K562 (cell line): ENCODE results near the gene DHRS3. TPM values are rescaled to one million over a fixed set of nuclear protein-coding genes. Genes with fewer than 3 reads are reported as not detected.

Source experiments
- ATAC-seq: fragments of 200-7000 bp; cut with Tn5 transposase; 3 replicates; pipeline ENCODE4 v1.9.1; 2020; ENCODE audit warnings: moderate library complexity
- BruUV-seq: library from RNA; stranded (reverse); fragments of 400-500 nt; replicated peaks from 2 replicates; lab custom pipeline; 2021; lab: Mats Ljungman, UMichigan
- CTCF ChIA-PET: fragments of 300-600 bp; formaldehyde crosslinking; extraction: SDS; loops from one replicate; lab custom pipeline; 2021; ENCODE audit warnings: low intra/inter-chr PET ratio; lab: Yijun Ruan, JAX
- POLR2A ChIA-PET: fragments of 300-600, 350-650 bp; sonication (Branson Sonifier 250); formaldehyde crosslinking; extraction: SDS; loops from one replicate; lab custom pipeline; 2021; ENCODE audit warnings: antibody characterized with exemption, inconsistent platforms; lab: Yijun Ruan, JAX
- DNase-seq, 4 experiments: peaks; one replicate each; pipeline versions ENCODE4 v3.0.0 to v3.0.0-alpha.2; 2011 to 2018; ENCODE audit warnings: low spot score in 3 of 4, mixed read lengths in 3 of 4; ENCODE audit errors: extremely low read depth in 1 of 4
- FAIRE-seq: peaks from 2 replicates; lab custom pipeline; 2011; peaks lifted over from hg19 to GRCh38; lab: Jason Lieb, UNC
- H2AFZ ChIP-seq: 2 replicates; pipeline ENCODE4 v1.6.0; 2011; ENCODE audit warnings: low read depth, low read length, control low read depth, inconsistent platforms
- H3K27ac ChIP-seq: fragments of 200-600 bp; 3 replicates; pipeline ENCODE4 v1.8.0; 2011; ENCODE audit warnings: low read depth, mild to moderate bottlenecking, control low read depth, inconsistent platforms, low read length, moderate library complexity, mixed read lengths; ENCODE audit errors: extremely low read depth
- H3K27me3 ChIP-seq, 2 experiments: fragments of 300-600 bp in 1 of 2; 2 replicates in 1 of 2; 3 replicates in 1 of 2; pipeline versions ENCODE4 v1.6.0 to v1.8.0; 2011; ENCODE audit warnings: inconsistent platforms in 2 of 2, low read length in 2 of 2, mild to moderate bottlenecking in 1 of 2, mixed read lengths in 1 of 2, moderate library complexity in 1 of 2; ENCODE audit not compliant: control insufficient read depth in 2 of 2, insufficient read depth in 2 of 2
- H3K36me3 ChIP-seq: fragments of 300-600 bp; 3 replicates; pipeline ENCODE4 v1.8.0; 2011; ENCODE audit warnings: mild to moderate bottlenecking, low read length, inconsistent platforms; ENCODE audit not compliant: control insufficient read depth, insufficient read depth
- H3K4me1 ChIP-seq, 2 experiments: fragments of 200-600 bp in 1 of 2; replicated peaks in 1 of 2; 2 replicates in 1 of 2; 3 replicates in 1 of 2; pipeline versions ENCODE4 v1.5.1 to v1.8.0; 2011; ENCODE audit warnings: inconsistent platforms in 2 of 2, low read length in 2 of 2, mild to moderate bottlenecking in 1 of 2, mixed read lengths in 1 of 2, moderate library complexity in 1 of 2; ENCODE audit not compliant: control insufficient read depth in 2 of 2, insufficient read depth in 2 of 2
- H3K4me2 ChIP-seq: 2 replicates; pipeline ENCODE4 v1.6.1; 2011; ENCODE audit warnings: low read length, control low read depth, inconsistent platforms, mixed read lengths; ENCODE audit not compliant: insufficient read depth
- H3K4me3 ChIP-seq: fragments of 200-600 bp; sonication (generic), shearing (Covaris generic); 2 replicates; pipeline ENCODE4 v1.5.1; 2016; ENCODE audit warnings: control low read depth, inconsistent platforms
- H3K79me2 ChIP-seq: fragments of 200-600 bp; 3 replicates; pipeline ENCODE4 v1.8.0; 2011; ENCODE audit warnings: low read length, inconsistent platforms; ENCODE audit not compliant: control insufficient read depth, insufficient read depth
- H3K9ac ChIP-seq, 2 experiments: 2 replicates each; pipeline versions ENCODE4 v1.6.0 to v1.6.1; 2011; ENCODE audit warnings: low read depth in 2 of 2, low read length in 2 of 2, control low read depth in 1 of 2, inconsistent platforms in 1 of 2, mild to moderate bottlenecking in 1 of 2, mixed read lengths in 1 of 2; ENCODE audit not compliant: insufficient read depth in 1 of 2
- H3K9me1 ChIP-seq: one replicate; pipeline ENCODE4 v1.6.0; 2011; ENCODE audit warnings: inconsistent platforms, mild to moderate bottlenecking, low read length, moderate library complexity; ENCODE audit not compliant: control insufficient read depth, insufficient read depth
- H3K9me3 ChIP-seq: replicated peaks from 2 replicates; pipeline ENCODE4 v1.5.1; 2011; ENCODE audit warnings: low read depth, low read length, inconsistent platforms; ENCODE audit not compliant: control insufficient read depth, insufficient read depth
- H4K20me1 ChIP-seq: replicated peaks from 2 replicates; pipeline ENCODE4 v1.6.1; 2011; ENCODE audit warnings: low read length, inconsistent platforms, mixed read lengths; ENCODE audit not compliant: control insufficient read depth, insufficient read depth
- BCOR ChIP-seq: fragments of 450-650 bp; IDR thresholded peaks from 2 replicates; pipeline ENCODE4 v1.6.1; 2016
- CEBPG ChIP-seq, 3 experiments: fragments of 200-800 bp in 1 of 3; sonication (Bioruptor generic) in 1 of 3; sonication (generic) in 1 of 3; formaldehyde crosslinking in 1 of 3; IDR thresholded peaks in 2 of 3; conservative IDR thresholded peaks in 1 of 3; 2 replicates each; pipeline versions ENCODE4 v1.6.1 to v1.8.0; 2016 to 2022; ENCODE audit warnings: missing compliant biosample characterization in 2 of 3, missing genetic modification characterization in 2 of 3, mild to moderate bottlenecking in 1 of 3, missing genetic modification reagents in 1 of 3
- CREB1 ChIP-seq, 2 experiments: sonication (generic) in 1 of 2; formaldehyde crosslinking in 1 of 2; IDR thresholded peaks; 2 replicates each; pipeline versions ENCODE4 v1.6.1 to v1.8.0; 2012 to 2022; ENCODE audit warnings: inconsistent platforms in 1 of 2, mild to moderate bottlenecking in 1 of 2, missing genetic modification reagents in 1 of 2, moderate library complexity in 1 of 2
- E2F6 ChIP-seq, 2 experiments: IDR thresholded peaks; 2 replicates each; pipeline ENCODE4 v1.6.1; 2011; ENCODE audit warnings: borderline replicate concordance in 1 of 2, control low read depth in 1 of 2, low read depth in 1 of 2, low read length in 1 of 2, mild to moderate bottlenecking in 1 of 2, mixed read lengths in 1 of 2, moderate library complexity in 1 of 2; ENCODE audit not compliant: insufficient read depth in 1 of 2, insufficient read length in 1 of 2, poor library complexity in 1 of 2, severe bottlenecking in 1 of 2; ENCODE audit errors: extremely low read depth in 1 of 2
- KAT8 ChIP-seq: fragments of 450-650 bp; IDR thresholded peaks from 2 replicates; pipeline ENCODE4 v1.6.1; 2016; ENCODE audit warnings: low read depth, mild to moderate bottlenecking
- KDM1A ChIP-seq, 2 experiments: fragments of 450-650 bp; IDR thresholded peaks; 2 replicates each; pipeline ENCODE4 v1.6.1; 2016; ENCODE audit warnings: mild to moderate bottlenecking in 2 of 2
- MCM7 ChIP-seq, 2 experiments: fragments of 450-650 bp; IDR thresholded peaks; 2 replicates each; pipeline ENCODE4 v1.6.1; 2016 to 2018
- THRAP3 ChIP-seq: fragments of 450-650 bp; IDR thresholded peaks from 2 replicates; pipeline ENCODE4 v1.6.1; 2016; ENCODE audit warnings: mild to moderate bottlenecking, inconsistent platforms, borderline replicate concordance
- ZNF24 ChIP-seq: fragments of 450-650 bp; IDR thresholded peaks from 2 replicates; pipeline ENCODE4 v1.6.1; 2016
- WGBS: fragments of 100-300 bp; shearing (Covaris generic); methylation state at CpG from one replicate; pipeline ENCODE4 v1.1.6; 2016; ENCODE audit warnings: low coverage, mixed read lengths; ENCODE audit not compliant: insufficient coverage; ENCODE audit errors: missing lambda C conversion rate; 5-methylcytosine and 5-hydroxymethylcytosine counted together
- in situ Hi-C: fragments of 300-500 bp; cut with MboI; formaldehyde crosslinking; loops from 4 replicates; pipeline ENCODE4 v1.15.0; 2018; ENCODE audit warnings: inconsistent platforms, mixed read lengths
- intact Hi-C: fragments of 100-400 bp; cut with micrococcal nuclease; formaldehyde crosslinking; loops from 2 replicates; pipeline ENCODE4 v1.14.2; 2022
- polyA plus RNA-seq, 8 experiments: library from polyadenylated mRNA; depleted of rRNA in 4 of 8; stranded (reverse) in 5 of 8; unstranded in 3 of 8; fragments of >200 nt; fragmentation: Nextera tagmentation in 2 of 8; fragmentation: Illumina TruSeq in 1 of 8; extraction: Ambion mirVana in 2 of 8; extraction: Trizol in 1 of 8; gene quantifications; 2 replicates each; pipeline versions ENCODE4 v1.2.1 to v1.2.3, GENCODE V29; 2011 to 2014; ENCODE audit warnings: inconsistent platforms in 1 of 8, missing spikeins in 1 of 8
- total RNA-seq, 7 experiments: library from RNA; depleted of rRNA in 6 of 7; stranded (reverse); fragments of >200 nt in 6 of 7; fragmentation: Illumina TruSeq in 2 of 7; extraction: Trizol in 2 of 7; gene quantifications; 2 replicates each; pipeline versions ENCODE4 v1.2.1 to v1.2.3, GENCODE V29; 2011 to 2021; ENCODE audit warnings: low replicate concordance in 1 of 7

Gene DHRS3
- total and polyA plus RNA-seq, 9 of the 15 experiments (the other 6 are each of a cell fraction or from before 2014, with no cell fraction given): 21.0 to 116 (median 58.7) TPM

- no peaks in the 10 kb centered on the region for H4K20me1 ChIP-seq
- H3K79me2 ChIP-seq: no peaks in the 10 kb centered on the region
- peak in 1 of 2 experiments; percentile 7 for TF ChIP-seq E2F6 (IDR thresholded peaks at IDR 0.05; ENCODE audit: borderline replicate concordance in 1 of 2, extremely low read depth in 1 of 2, insufficient read depth in 1 of 2, insufficient read length in 1 of 2, low read depth in 1 of 2, low read length in 1 of 2, poor library complexity in 1 of 2, severe bottlenecking in 1 of 2)
- TF ChIP-seq THRAP3: no peak
- TF ChIP-seq ZNF24: peak; percentile 83
- no peak for TF ChIP-seq MCM7 (IDR thresholded peaks at IDR 0.05)
- TF ChIP-seq KDM1A (IDR thresholded peaks at IDR 0.05): 0 out of 4 replicates have a peak, but pooled peaks of 1 of the 2 experiments have one; percentile 21
- TF ChIP-seq BCOR: 0 out of 2 replicates have a peak, but pooled peaks have one; percentile 30
- TF ChIP-seq CEBPG (CRISPR knock-in tag; IDR thresholded peaks at IDR 0.05): no peak
- peak in 1 of 2 experiments; percentile 66; a peak in 1 of 4 replicates for TF ChIP-seq CEBPG (tag; conservative IDR thresholded peaks at IDR 0.05 in 1 of 2, IDR thresholded peaks at IDR 0.05 in 1 of 2)
- TF ChIP-seq CREB1 (IDR thresholded peaks at IDR 0.05): no peak
- no peak for TF ChIP-seq CREB1 (CRISPR knock-in tag; IDR thresholded peaks at IDR 0.05)
- TF ChIP-seq KAT8: no peak
- H2AFZ ChIP-seq: no peak overlapping the region
- ChIA-PET CTCF (no interaction called here), POLR2A (interaction anchor here (0.6 to 1.5 kb wide), 2 partner anchors 10 to 136 kb away, joined by 3 to 4 read pairs; no protein-coding TSS in a partner anchor)
- no peak; the same call in 2 of the 3 replicates for ATAC-seq
- no TSS peak for BruUV-seq
- no peaks in the 10 kb centered on the region for H3K9me3 ChIP-seq
- no peaks in the 10 kb centered on the region for H3K9me1 ChIP-seq
- no peak for FAIRE-seq
- 87% methylated on average over 9 of the region's 9 CpGs for WGBS
- in situ Hi-C loops: no loop called here
- H3K4me3 ChIP-seq: no peak overlapping the region
- intact Hi-C loops: no loop called here
- H3K36me3 ChIP-seq: peaks cover 81% of the 10 kb centered on the region
- H3K27me3 ChIP-seq: no peaks in the 10 kb centered on the region; a peak in 1 of 5 replicates
- peak overlapping the region; percentile 5; the same call in 1 of the 3 replicates for H3K27ac ChIP-seq
- no peak for DNase-seq
- no peaks in the 10 kb centered on the region; a peak in 3 of 5 replicates for H3K4me1 ChIP-seq
- H3K9ac ChIP-seq: no peak overlapping the region
- H3K4me2 ChIP-seq: no peak overlapping the region
These were observed 44.8 kb downstream of the DHRS3 start for GRCh38 chr1:12573015-12573825.
